ENCODE measurements around the gene KLHL17.

GRCh38 chr1:999725-1000356 lies 39.5 kb downstream of the KLHL17 start, which contains the start of gene HES4:
- TF ChIP-seq EZH2 (IDR thresholded peaks at IDR 0.05; ENCODE audit: low read length) (no peak), CTCF (optimal IDR thresholded peaks at IDR 0.05 in 1 of 3, IDR thresholded peaks at IDR 0.05 in 1 of 3, conservative IDR thresholded peaks at IDR 0.05 in 1 of 3; ENCODE audit: extremely low read depth in 1 of 3, insufficient read depth in 2 of 3, low read length in 3 of 3) (no peak)
